HepG2 (cell line): ENCODE data around the gene CHMP1B.

ENCODE experiments used
- CCAR2 ChIP-seq: fragments of 200-400 bp; formaldehyde crosslinking; optimal IDR thresholded peaks from 2 replicates; pipeline ENCODE3; 2018; ENCODE audit warnings: low read depth, mild to moderate bottlenecking, low read length, moderate library complexity
- CEBPB ChIP-seq: IDR thresholded peaks from 2 replicates; pipeline ENCODE4 v1.6.1; 2011; ENCODE audit warnings: low read depth, low read length, improper control_type of control experiment, borderline replicate concordance
- GTF2F1 ChIP-seq: fragments of 150-350 bp; IDR thresholded peaks from 2 replicates; pipeline ENCODE4 v1.6.1; 2014; ENCODE audit warnings: low read length
- NKX3-1 ChIP-seq: sonication (generic); formaldehyde crosslinking; IDR thresholded peaks from 2 replicates; pipeline ENCODE4 v1.5.0; 2020; ENCODE audit warnings: missing genetic modification reagents
- PRDM15 ChIP-seq: sonication (generic); formaldehyde crosslinking; IDR thresholded peaks from 2 replicates; pipeline ENCODE4 v1.4.0; 2020; ENCODE audit warnings: missing genetic modification reagents
- RBFOX2 ChIP-seq: fragments of 200-400 bp; formaldehyde crosslinking; IDR thresholded peaks from 2 replicates; pipeline ENCODE4 v1.6.1; 2017; ENCODE audit warnings: low read depth, mild to moderate bottlenecking, low read length
- TBP ChIP-seq: sonication (generic); formaldehyde crosslinking; IDR thresholded peaks from 2 replicates; pipeline ENCODE4 v1.5.0; 2020; ENCODE audit warnings: missing genetic modification reagents
- TCF12 ChIP-seq, 2 experiments: fragments of 450-650 bp in 1 of 2; sonication (generic) in 1 of 2; formaldehyde crosslinking in 1 of 2; IDR thresholded peaks; 2 replicates each; pipeline versions ENCODE4 v1.6.1 to v1.8.0; 2017 to 2022; ENCODE audit warnings: antibody characterized with exemption in 1 of 2, mild to moderate bottlenecking in 1 of 2, missing genetic modification reagents in 1 of 2, moderate library complexity in 1 of 2
- YY1 ChIP-seq: IDR thresholded peaks from 2 replicates; pipeline ENCODE4 v1.6.1; 2011; ENCODE audit warnings: low read length, low read depth, moderate library complexity, mild to moderate bottlenecking; ENCODE audit not compliant: insufficient read depth, insufficient replicate concordance
- ZFP90 ChIP-seq: sonication (generic); formaldehyde crosslinking; IDR thresholded peaks from 2 replicates; pipeline ENCODE4 v1.8.0; 2022; ENCODE audit warnings: missing genetic modification reagents, mild to moderate bottlenecking, inconsistent platforms, borderline replicate concordance
- ZNF280B ChIP-seq: sonication (generic); formaldehyde crosslinking; IDR thresholded peaks from 2 replicates; pipeline ENCODE4 v1.5.0; 2020; ENCODE audit warnings: missing genetic modification reagents, mild to moderate bottlenecking, borderline replicate concordance
- ZNF407 ChIP-seq: sonication (generic); formaldehyde crosslinking; IDR thresholded peaks from one replicate; pipeline ENCODE4 v1.5.1; 2020; ENCODE audit warnings: mild to moderate bottlenecking, missing genetic modification reagents; ENCODE audit errors: not compliant biosample characterization
- ZNF512 ChIP-seq: sonication (generic); formaldehyde crosslinking; IDR thresholded peaks from 2 replicates; pipeline ENCODE4 v1.4.0; 2020; ENCODE audit warnings: mild to moderate bottlenecking, missing genetic modification reagents
- ZNF615 ChIP-seq: sonication (generic); formaldehyde crosslinking; IDR thresholded peaks from 2 replicates; pipeline ENCODE4 v1.5.0; 2020; ENCODE audit warnings: mild to moderate bottlenecking, missing genetic modification reagents, borderline replicate concordance

GRCh38 chr18:11866329-11866728, 15.1 kb downstream of the CHMP1B start:
- no peak for TF ChIP-seq CEBPB
- TF ChIP-seq PRDM15: no peak
- TF ChIP-seq TBP (CRISPR knock-in tag): no peak
- TF ChIP-seq ZNF280B (CRISPR knock-in tag): no peak
- TF ChIP-seq ZNF407: no peak
- no peak for TF ChIP-seq YY1
- no peak for TF ChIP-seq NKX3-1 (CRISPR knock-in tag)
- TF ChIP-seq ZNF512: no peak
- no peak for TF ChIP-seq CCAR2
- TF ChIP-seq TCF12 (IDR thresholded peaks at IDR 0.05): no peak
- TF ChIP-seq TCF12 (CRISPR knock-in tag; IDR thresholded peaks at IDR 0.05): no peak
- no peak for TF ChIP-seq ZFP90 (CRISPR knock-in tag)
- no peak for TF ChIP-seq ZNF615 (CRISPR knock-in tag)
- no peak for TF ChIP-seq GTF2F1
- no peak for TF ChIP-seq RBFOX2
